ENCODE measurements around the gene UBB. TPM values are rescaled to one million over a fixed set of nuclear protein-coding genes. Genes with fewer than 3 reads are reported as not detected.
"Not testable (repeated sequence)": the region's sequence is repeated elsewhere in the genome, so short reads cannot be mapped to it uniquely, and the experiment has no call there.

Gene UBB
- total RNA-seq, 2 experiments from 2014 or later = 1,415 to 1,539 TPM

GRCh38 chr17:16379654-16380053 is 1.2 kb upstream of the UBB start:
- Mint-ChIP-seq H3K4me3 (no peak overlapping the region), H3K36me3 (ENCODE audit: low read depth) (peaks cover 38% of the 10 kb centered on the region), H3K27me3 (no peaks in the 10 kb centered on the region), H3K4me1 (peaks cover 27% of the 10 kb centered on the region), H3K9me3 (no peaks in the 10 kb centered on the region), H3K27ac (no peak overlapping the region)
- DNase-seq = no peak
- ChIA-PET CTCF (interaction anchor here (0.6 to 1.8 kb wide), 2 partner anchors 16 to 98 kb away, joined by 4 to 6 read pairs; no protein-coding TSS in a partner anchor), POLR2A (interaction anchor here (1.0 kb wide), 1 partner anchor 37 kb away, joined by 4 read pairs; no protein-coding TSS in a partner anchor)

GRCh38 chr17:16381496-16381820 is 567 bp downstream of the UBB start:
- no peak for DNase-seq
- CTCF ChIA-PET = interaction anchor here (0.5 to 1.6 kb wide), 6 partner anchors 11 to 71 kb away, joined by 3 to 19 read pairs (median 3); no protein-coding TSS in a partner anchor
- POLR2A ChIA-PET = interaction anchor here (1.0 to 1.6 kb wide), 3 partner anchors 35 to 80 kb away, joined by 3 to 7 read pairs (median 5); no protein-coding TSS in a partner anchor
- Mint-ChIP-seq H3K9me3 (no peaks in the 10 kb centered on the region), H3K4me1 (peaks cover 30% of the 10 kb centered on the region), H3K36me3 (ENCODE audit: low read depth) (peaks cover 38% of the 10 kb centered on the region), H3K27me3 (no peaks in the 10 kb centered on the region), H3K4me3 (peak overlapping the region; percentile 92), H3K27ac (peak overlapping the region; percentile 96)

GRCh38 chr17:16383216-16383615 is 2.3 kb downstream of the UBB start:
- peaks cover 40% of the 10 kb centered on the region for H3K4me1 Mint-ChIP-seq

GRCh38 chr17:16383772-16384287 is 2.9 kb downstream of the UBB start:
- Mint-ChIP-seq H3K27me3 (peaks cover 4% of the 10 kb centered on the region), H3K36me3 (ENCODE audit: low read depth) (peaks cover 38% of the 10 kb centered on the region), H3K27ac (peak overlapping the region; percentile 15), H3K9me3 (no peaks in the 10 kb centered on the region), H3K4me1 (peaks cover 40% of the 10 kb centered on the region), H3K4me3 (peak overlapping the region; percentile 92)
- ChIA-PET POLR2A (no interaction called here), CTCF (interaction anchor here (0.6 to 1.5 kb wide), 5 partner anchors 14 to 44 kb away, joined by 3 to 6 read pairs (median 3); partner anchors contain the start of gene TRPV2)
- no peak for DNase-seq

More at GRCh38 chr17:16383216-16383615, 2.3 kb downstream of the UBB start:
- ChIA-PET POLR2A (no interaction called here), CTCF (interaction anchor here (0.8 to 1.5 kb wide), 5 partner anchors 15 to 79 kb away, joined by 3 to 6 read pairs (median 3); partner anchors contain the start of gene TRPV2)
- no peak for DNase-seq
- Mint-ChIP-seq H3K27me3 (peaks cover 4% of the 10 kb centered on the region), H3K36me3 (ENCODE audit: low read depth) (peaks cover 38% of the 10 kb centered on the region), H3K27ac (no peak overlapping the region), H3K9me3 (no peaks in the 10 kb centered on the region), H3K4me3 (peak overlapping the region; percentile 92)

- Mint-ChIP-seq H3K9me3 (no peaks in the 10 kb centered on the region), H3K27ac (no peak overlapping the region), H3K36me3 (ENCODE audit: low read depth) (peaks cover 38% of the 10 kb centered on the region), H3K27me3 (peaks cover 5% of the 10 kb centered on the region), H3K4me1 (peaks cover 40% of the 10 kb centered on the region), H3K4me3 (no peak overlapping the region)
- CTCF ChIA-PET = no interaction called here
- DNase-seq = no peak
- POLR2A ChIA-PET = no interaction called here
These were observed 3.7 kb downstream of the UBB start for GRCh38 chr17:16384557-16384956.

GRCh38 chr17:16386126-16386507 is 5.2 kb downstream of the UBB start:
- ChIA-PET CTCF (interaction anchor here (0.7 to 1.6 kb wide), 4 partner anchors 18 to 135 kb away, joined by 3 to 5 read pairs (median 4); no protein-coding TSS in a partner anchor), POLR2A (interaction anchor here (0.7 to 1.1 kb wide), 2 partner anchors 54 to 93 kb away, joined by 3 to 4 read pairs; no protein-coding TSS in a partner anchor)
- not testable (repeated sequence) for H3K27me3 Mint-ChIP-seq, H3K9me3 Mint-ChIP-seq, DNase-seq
- Mint-ChIP-seq H3K27ac (peak overlapping the region; percentile 83), H3K36me3 (ENCODE audit: low read depth) (peaks cover 35% of the 10 kb centered on the region), H3K4me3 (peak overlapping the region; percentile 83), H3K4me1 (peaks cover 37% of the 10 kb centered on the region)

- no peak overlapping the region for H3K27ac Mint-ChIP-seq
- H3K4me1 Mint-ChIP-seq = peaks cover 10% of the 10 kb centered on the region
- CTCF ChIA-PET = no interaction called here
- no peaks in the 10 kb centered on the region for H3K9me3 Mint-ChIP-seq
- POLR2A ChIA-PET = no interaction called here
- H3K4me3 Mint-ChIP-seq = no peak overlapping the region
- H3K27me3 Mint-ChIP-seq = peaks cover 6% of the 10 kb centered on the region
- no peaks in the 10 kb centered on the region for H3K36me3 Mint-ChIP-seq (ENCODE audit: low read depth)
- DNase-seq = no peak
These were observed 10.6 kb downstream of the UBB start for GRCh38 chr17:16391451-16391850.

- H3K36me3 Mint-ChIP-seq (ENCODE audit: low read depth); H3K27me3 Mint-ChIP-seq; H3K4me3 Mint-ChIP-seq; H3K9me3 Mint-ChIP-seq; CTCF ChIA-PET; H3K27ac Mint-ChIP-seq; H3K4me1 Mint-ChIP-seq; POLR2A ChIA-PET; DNase-seq: not testable (repeated sequence)
These were observed 11.6 kb downstream of the UBB start for GRCh38 chr17:16392491-16392890.

- H3K27me3 Mint-ChIP-seq; H3K27ac Mint-ChIP-seq; DNase-seq; H3K4me1 Mint-ChIP-seq; POLR2A ChIA-PET; H3K4me3 Mint-ChIP-seq; H3K9me3 Mint-ChIP-seq; H3K36me3 Mint-ChIP-seq (ENCODE audit: low read depth): not testable (repeated sequence)
- CTCF ChIA-PET = interaction anchor here (1.5 kb wide), 1 partner anchor 11 kb away, joined by 4 read pairs; no protein-coding TSS in a partner anchor
These were observed 15.0 kb downstream of the UBB start for GRCh38 chr17:16395887-16396286.

- H3K9me3 Mint-ChIP-seq; H3K27ac Mint-ChIP-seq; H3K4me3 Mint-ChIP-seq; H3K27me3 Mint-ChIP-seq; DNase-seq; H3K4me1 Mint-ChIP-seq; POLR2A ChIA-PET; H3K36me3 Mint-ChIP-seq (ENCODE audit: low read depth): not testable (repeated sequence)
- CTCF ChIA-PET = interaction anchor here (1.4 to 1.5 kb wide), 2 partner anchors 11 to 18 kb away, joined by 4 to 5 read pairs; partner anchors contain the start of gene TRPV2
These were observed 15.8 kb downstream of the UBB start for GRCh38 chr17:16396693-16397092.

GRCh38 chr17:16398270-16399267 is 17.7 kb downstream of the UBB start:
- no peaks in the 10 kb centered on the region for H3K9me3 Mint-ChIP-seq
- no peaks in the 10 kb centered on the region for H3K27me3 Mint-ChIP-seq
- POLR2A ChIA-PET = no interaction called here
- H3K36me3 Mint-ChIP-seq (ENCODE audit: low read depth) = no peaks in the 10 kb centered on the region
- H3K4me1 Mint-ChIP-seq = peaks cover 8% of the 10 kb centered on the region
- no peak overlapping the region for H3K4me3 Mint-ChIP-seq
- peak overlapping the region; percentile 26 for H3K27ac Mint-ChIP-seq
- DNase-seq = peak; percentile 36
- CTCF ChIA-PET = interaction anchor here (1.3 kb wide), 1 partner anchor 15 kb away, joined by 4 read pairs; no protein-coding TSS in a partner anchor

GRCh38 chr17:16403847-16404246 is 23.0 kb downstream of the UBB start:
- POLR2A ChIA-PET; DNase-seq; H3K4me1 Mint-ChIP-seq; CTCF ChIA-PET; H3K36me3 Mint-ChIP-seq (ENCODE audit: low read depth); H3K9me3 Mint-ChIP-seq; H3K4me3 Mint-ChIP-seq; H3K27ac Mint-ChIP-seq: not testable (repeated sequence)
- peaks cover 16% of the 10 kb centered on the region for H3K27me3 Mint-ChIP-seq
